Neutrophil (primary cell): ENCODE results near the gene C1QTNF1.

Source experiments
- H3K27ac ChIP-seq: fragments of 200-600 bp; sonication (generic); 2 replicates; pipeline ENCODE4 v1.5.1; 2016; ENCODE audit warnings: mild to moderate bottlenecking, moderate library complexity
- H3K27me3 ChIP-seq: fragments of 200-600 bp; sonication (generic); 2 replicates; pipeline ENCODE4 v1.6.0; 2016; ENCODE audit warnings: mild to moderate bottlenecking
- H3K36me3 ChIP-seq: fragments of 200-600 bp; sonication (generic); 2 replicates; pipeline ENCODE4 v1.5.1; 2017
- H3K4me1 ChIP-seq, 2 experiments: fragments of 200-600 bp in 1 of 2; sonication (generic) in 1 of 2; 1 replicate in 1 of 2; 2 replicates in 1 of 2; pipeline versions ENCODE4 v1.5.1 to v1.6.1; 2013 to 2016; ENCODE audit warnings: low read depth in 1 of 2, low read length in 1 of 2, mild to moderate bottlenecking in 1 of 2, moderate library complexity in 1 of 2; ENCODE audit not compliant: control insufficient read depth in 1 of 2, insufficient read depth in 1 of 2
- H3K4me3 ChIP-seq, 2 experiments: fragments of 200-600 bp in 1 of 2; sonication (generic) in 1 of 2; 1 replicate in 1 of 2; 2 replicates in 1 of 2; pipeline ENCODE4 v1.5.1; 2013 to 2016; ENCODE audit warnings: low read depth in 1 of 2, low read length in 1 of 2, mild to moderate bottlenecking in 1 of 2, moderate library complexity in 1 of 2
- H3K9me3 ChIP-seq: fragments of 200-600 bp; sonication (generic); 2 replicates; pipeline ENCODE4 v1.5.1; 2016
- TF ChIP-seq, protein P1 (sequence below): fragments of 200-600 bp; sonication (generic); IDR thresholded peaks from 2 replicates; pipeline ENCODE4 v1.5.1; 2016; ENCODE audit warnings: antibody characterized with exemption

C1QTNF1 gene

DNA sequence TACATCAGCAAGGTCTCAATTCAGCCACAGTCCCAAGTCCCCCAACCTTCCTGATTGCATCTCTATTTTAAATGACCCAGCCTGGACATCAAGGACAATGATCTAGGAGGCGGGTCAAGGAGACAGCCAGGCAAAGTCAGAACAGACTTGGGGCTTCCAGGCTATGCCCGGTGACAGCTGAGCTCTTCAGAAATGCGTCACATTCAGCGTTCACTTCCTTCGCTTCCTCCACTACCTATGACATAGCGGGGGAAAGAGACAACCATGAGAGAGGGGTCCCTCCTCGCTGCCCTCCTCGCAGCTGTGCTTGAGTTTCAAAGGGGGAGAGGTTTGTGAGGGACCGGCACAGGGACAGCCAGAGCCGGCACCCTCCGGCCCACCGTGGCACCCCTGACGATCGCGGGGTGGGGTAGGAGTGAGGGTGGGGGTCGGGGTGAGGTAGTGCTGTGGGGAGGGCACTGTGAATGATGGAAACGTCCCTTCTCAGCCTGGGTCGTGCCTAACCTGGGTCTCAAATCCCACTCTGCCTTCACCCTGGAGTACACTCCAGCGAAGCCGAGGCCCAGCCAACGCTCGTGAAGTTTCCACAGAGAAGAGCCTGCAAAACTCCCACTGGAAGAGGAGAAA is 31.9 kb upstream of the C1QTNF1 start:
- no peak overlapping the region for H3K27ac ChIP-seq
- H3K36me3 ChIP-seq: peaks cover 79% of the 10 kb centered on the region
- H3K27me3 ChIP-seq: no peaks in the 10 kb centered on the region
- H3K4me3 ChIP-seq: no peak overlapping the region
- H3K9me3 ChIP-seq: no peaks in the 10 kb centered on the region
- TF ChIP-seq, protein P1, sequence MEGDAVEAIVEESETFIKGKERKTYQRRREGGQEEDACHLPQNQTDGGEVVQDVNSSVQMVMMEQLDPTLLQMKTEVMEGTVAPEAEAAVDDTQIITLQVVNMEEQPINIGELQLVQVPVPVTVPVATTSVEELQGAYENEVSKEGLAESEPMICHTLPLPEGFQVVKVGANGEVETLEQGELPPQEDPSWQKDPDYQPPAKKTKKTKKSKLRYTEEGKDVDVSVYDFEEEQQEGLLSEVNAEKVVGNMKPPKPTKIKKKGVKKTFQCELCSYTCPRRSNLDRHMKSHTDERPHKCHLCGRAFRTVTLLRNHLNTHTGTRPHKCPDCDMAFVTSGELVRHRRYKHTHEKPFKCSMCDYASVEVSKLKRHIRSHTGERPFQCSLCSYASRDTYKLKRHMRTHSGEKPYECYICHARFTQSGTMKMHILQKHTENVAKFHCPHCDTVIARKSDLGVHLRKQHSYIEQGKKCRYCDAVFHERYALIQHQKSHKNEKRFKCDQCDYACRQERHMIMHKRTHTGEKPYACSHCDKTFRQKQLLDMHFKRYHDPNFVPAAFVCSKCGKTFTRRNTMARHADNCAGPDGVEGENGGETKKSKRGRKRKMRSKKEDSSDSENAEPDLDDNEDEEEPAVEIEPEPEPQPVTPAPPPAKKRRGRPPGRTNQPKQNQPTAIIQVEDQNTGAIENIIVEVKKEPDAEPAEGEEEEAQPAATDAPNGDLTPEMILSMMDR: no peak
- H3K4me1 ChIP-seq: peaks cover 13 to 14% of the 10 kb centered on the region in 2 experiments

DNA sequence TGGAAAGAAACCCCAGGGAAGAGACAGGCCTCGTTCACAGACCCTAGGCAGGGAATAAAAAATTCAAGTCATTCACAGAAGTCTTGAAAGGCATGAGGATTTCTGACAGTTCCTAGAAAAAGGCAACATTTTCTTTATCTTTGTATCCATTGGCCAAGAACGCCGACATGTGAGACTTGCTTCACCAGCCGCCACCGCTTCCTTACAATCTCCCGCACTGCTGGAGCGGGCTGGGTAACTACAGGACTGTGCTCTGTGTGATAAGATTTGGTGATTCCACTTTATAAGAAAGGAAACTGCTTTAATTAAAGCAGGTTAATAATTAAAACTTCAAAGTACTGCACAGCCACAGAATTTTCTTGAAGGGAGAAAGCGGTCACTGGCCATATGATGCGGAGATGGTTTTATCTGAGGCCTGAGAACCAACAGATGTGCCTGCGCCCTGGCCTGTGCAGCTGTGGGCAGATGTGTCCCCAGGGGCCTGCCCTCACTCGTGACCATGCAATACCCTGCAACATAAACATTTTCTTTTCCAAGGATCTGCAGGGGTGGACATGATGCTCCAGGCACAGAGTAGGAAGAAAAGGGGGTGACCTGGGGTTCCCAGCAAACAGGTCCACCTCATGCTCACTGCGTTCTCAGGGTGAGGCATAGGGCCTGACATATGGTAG is 31.3 kb upstream of the C1QTNF1 start:
- Histone ChIP-seq H3K27me3 (no peaks in the 10 kb centered on the region), H3K27ac (no peak overlapping the region), H3K4me3 (no peak overlapping the region), H3K36me3 (peaks cover 86% of the 10 kb centered on the region), H3K9me3 (no peaks in the 10 kb centered on the region), H3K4me1 (peaks cover 6 to 7% of the 10 kb centered on the region in 2 experiments)
- TF ChIP-seq, protein P1: no peak

DNA sequence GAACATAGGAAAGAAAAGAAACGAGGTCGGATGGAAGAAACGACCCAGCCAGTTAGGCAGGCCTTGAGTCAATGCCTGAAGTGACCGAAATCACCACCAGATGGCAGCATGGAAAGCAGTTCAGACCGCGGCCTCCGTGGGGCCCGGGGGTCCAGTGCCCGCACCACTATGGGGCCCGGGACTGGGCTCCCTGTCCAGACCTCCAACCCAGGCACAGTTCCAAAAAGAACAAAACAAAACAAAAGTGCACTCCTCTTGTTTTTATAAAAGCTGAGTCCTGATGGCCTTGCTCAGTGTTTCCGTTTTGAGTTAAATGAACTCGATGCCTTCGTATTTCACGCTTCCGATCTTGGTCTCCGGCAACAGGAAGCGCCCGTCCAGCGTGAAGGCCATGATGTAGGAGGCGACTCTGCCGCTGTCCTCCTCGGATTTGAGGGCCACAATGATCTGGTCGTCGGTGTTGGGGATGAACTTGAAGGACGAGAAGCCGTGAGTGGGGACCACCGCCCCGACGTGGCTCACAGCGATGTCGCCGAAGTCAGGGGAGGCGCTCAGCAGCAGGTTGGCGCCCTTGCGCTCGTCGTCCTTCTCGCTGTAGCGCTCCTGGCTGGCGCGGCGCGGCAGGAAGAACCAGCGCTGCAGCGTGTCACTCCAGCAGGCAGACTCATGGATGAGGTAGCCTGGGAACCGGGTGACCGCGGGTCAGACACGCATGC is 30.6 kb upstream of the C1QTNF1 start:
- Histone ChIP-seq H3K9me3 (no peaks in the 10 kb centered on the region), H3K27ac (peak overlapping the region; percentile 23), H3K4me1 (no peaks in the 10 kb centered on the region), H3K36me3 (peaks cover 93% of the 10 kb centered on the region), H3K27me3 (no peaks in the 10 kb centered on the region), H3K4me3 (no peak overlapping the region)
- TF ChIP-seq, protein P1: peak; percentile 62

DNA sequence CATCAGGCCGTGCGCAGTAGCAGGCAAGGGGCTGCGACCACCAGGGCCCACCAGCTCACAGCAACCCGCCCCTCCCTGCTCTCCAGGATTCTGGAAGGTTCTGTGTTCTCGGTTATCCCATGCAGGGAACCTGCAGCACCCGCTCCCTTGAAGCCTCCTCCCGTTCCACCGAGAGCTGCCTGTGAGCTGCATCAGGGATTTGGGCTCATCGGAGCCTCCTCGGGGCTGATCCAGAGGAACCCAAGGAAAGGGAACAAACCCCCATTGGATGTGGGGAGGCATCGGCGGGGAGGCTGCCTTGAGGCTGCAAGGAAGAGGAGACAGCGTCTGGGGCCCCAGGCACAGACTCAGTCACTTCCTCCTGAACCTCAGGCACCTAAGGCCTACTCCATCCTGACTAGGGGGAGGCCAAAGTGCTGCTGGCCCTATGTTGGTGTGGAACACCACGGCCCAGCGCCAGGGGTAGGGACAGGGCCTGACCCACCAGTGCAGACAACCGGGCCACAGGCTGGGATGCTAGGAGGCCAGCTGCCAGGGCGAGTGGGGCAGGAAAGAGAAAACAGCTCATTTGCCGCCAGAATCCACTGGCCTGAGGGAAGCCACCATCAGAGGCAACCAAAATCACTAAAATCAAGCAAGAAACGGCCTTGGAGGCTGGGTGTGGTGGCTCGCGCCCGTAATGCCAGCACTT is 29.8 kb upstream of the C1QTNF1 start:
- Histone ChIP-seq H3K36me3 (peaks cover 98% of the 10 kb centered on the region), H3K4me1 (no peaks in the 10 kb centered on the region), H3K4me3 (no peak overlapping the region), H3K9me3 (no peaks in the 10 kb centered on the region), H3K27ac (peak overlapping the region; percentile 23), H3K27me3 (no peaks in the 10 kb centered on the region)
- TF ChIP-seq, protein P1: no peak

DNA sequence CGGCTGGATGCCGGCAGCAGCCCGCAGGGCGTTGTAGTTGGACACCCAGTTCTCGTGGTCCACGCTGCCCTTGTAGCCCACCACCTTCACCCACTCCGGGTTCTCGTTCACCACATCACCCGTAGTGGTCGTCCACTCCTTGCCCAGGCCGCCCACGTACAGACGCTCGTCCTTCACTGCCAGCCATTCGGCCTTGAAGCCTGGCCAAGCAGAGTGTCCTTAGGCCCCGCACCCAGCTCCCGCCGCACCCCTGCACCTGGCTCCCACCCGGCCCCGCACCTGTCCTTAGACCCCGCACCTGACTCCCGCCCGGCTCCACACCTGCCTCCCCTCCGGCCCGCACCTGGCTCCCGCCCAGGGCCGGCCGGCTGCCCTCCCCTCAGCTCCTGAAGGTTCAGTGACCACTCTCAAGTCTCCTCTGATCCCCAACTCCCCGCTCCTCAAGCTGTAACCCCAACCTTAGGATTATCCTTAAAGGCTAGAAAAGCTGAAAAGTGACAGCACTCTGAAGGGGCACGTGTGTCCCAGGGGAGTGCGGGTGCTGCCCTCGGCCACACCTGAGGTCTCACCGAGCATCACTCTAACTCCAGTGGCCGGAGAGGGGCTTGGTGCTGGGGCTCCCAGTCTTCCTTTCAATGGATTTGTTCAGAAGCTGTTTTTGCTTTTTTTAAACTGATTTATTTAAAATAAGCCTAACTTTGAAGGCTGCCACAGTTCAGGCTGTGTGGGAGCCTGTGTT is 28.8 kb upstream of the C1QTNF1 start:
- Histone ChIP-seq H3K9me3 (no peaks in the 10 kb centered on the region), H3K27me3 (no peaks in the 10 kb centered on the region), H3K4me3 (no peak overlapping the region), H3K36me3 (peaks cover 98% of the 10 kb centered on the region), H3K4me1 (no peaks in the 10 kb centered on the region), H3K27ac (no peak overlapping the region)
- TF ChIP-seq, protein P1: no peak
